GM21619 (cell line): ENCODE measurements around the gene ZNF302.
"Not testable (repeated sequence)": the region's sequence is repeated elsewhere in the genome, so short reads cannot be mapped to it uniquely, and the experiment has no call there.

Source experiments
- ATAC-seq: cut with Tn5 transposase; IDR thresholded peaks from one replicate; pipeline ENCODE4 v1.9.1; 2021; ENCODE audit not compliant: unreplicated experiment

ZNF302 gene

DNA sequence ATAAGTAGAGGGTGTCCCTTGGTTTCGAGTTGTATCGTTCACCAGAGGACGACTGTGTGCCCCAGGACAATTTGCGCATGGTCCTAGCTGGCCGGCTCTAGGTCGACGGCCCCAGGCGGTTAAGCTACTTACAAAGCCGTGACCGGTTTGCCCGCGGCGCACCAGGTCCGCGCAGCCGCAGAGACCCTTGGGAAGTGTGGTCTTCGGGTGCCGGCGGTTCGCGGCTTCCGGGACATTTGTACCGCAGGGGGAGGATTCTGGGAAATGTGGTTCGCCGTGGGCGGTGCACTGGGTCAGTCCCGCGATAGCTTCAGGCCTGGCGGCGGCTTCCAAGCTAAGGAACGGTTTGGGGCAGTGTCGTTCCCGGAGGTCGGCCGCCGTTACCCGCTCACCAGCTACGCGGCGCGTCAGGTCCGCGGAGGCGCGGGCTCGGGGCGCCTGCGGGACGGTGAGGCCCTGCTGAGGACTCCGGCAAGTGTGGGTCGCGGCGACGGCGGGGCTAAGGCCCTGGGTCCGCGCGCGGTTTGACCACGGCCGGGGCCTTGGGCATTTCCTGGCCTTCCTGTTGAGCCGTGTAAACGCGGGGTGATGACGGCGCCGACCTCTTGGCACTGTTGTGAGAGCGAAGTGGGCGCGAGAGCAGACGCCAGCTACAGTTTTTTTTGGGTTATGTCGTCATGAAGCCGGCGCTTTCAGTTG lies at the start of gene ZNF302:
Gene ZNF302, plus strand, starts transcription at position 293 of the 699 bp plus-strand sequence. CDS start 1,127 bp downstream, outside the sequence.
- peak; percentile 90 for ATAC-seq

DNA sequence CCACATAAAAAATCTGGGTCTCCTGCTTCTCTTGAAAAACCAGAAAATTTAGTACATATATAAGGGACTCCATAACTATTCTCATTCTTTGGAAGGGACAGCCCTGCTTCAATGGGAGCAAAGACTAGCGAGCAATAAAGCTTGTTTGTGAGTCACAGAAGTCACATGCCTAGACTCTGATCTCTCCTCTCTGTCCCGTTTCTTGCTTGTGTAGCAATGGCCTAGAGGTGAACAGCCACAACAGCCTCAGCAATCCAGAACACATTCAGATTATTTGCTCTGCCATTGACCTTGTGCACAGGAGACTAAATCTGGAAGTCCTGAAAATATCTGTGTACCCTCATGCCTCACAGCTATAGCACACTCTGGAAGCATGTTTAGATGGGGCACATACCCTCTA lies 43.7 kb upstream of the ZNF302 start:
- no peak for ATAC-seq

DNA sequence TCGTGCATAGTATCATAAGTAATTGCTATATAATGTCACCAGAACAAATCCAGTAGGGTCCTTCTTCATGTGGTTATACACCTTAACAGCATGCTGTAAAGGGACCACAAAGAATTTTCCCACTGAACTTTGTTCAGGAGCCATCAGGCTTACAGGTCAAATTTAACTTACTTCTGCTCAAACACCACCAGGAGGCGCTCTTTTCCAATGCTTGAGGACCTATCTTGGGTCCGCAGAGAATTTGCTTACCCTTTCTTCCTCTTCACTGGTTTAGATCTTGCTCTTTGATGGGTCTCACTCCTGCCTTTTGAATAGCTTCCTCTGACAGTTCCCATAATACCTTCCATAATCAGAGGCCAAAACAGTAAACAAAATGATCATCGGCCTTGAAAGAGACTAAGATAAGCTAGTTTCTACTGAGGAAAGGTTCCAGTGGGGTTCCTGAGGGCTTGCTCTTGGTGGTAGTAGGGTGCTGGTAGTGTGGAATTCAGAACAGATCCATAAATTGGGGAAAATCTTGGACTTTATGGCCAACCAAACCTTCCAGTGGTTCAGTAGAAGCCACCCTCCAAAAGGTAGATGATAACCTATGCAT lies 37.9 kb upstream of the ZNF302 start:
- no peak for ATAC-seq

DNA sequence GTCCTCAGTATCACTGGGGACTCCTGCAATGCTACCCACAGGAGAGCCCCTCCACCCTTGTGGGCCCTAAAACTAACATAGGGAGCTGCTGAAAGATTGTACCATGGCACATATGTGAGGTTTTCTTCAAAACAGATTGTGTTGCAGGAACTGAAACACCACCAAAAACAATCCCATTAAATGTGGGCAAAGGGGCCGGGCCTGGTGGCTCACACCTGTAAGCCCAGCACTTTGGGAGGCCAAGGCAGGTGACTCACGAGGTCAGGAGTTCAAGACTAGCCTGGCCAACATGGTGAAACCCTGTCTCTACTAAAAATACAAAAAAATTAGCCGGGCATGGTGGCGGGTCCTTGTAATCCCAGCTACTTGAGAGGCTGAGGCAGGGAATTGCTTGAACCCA lies 35.2 kb upstream of the ZNF302 start:
- no peak for ATAC-seq

DNA sequence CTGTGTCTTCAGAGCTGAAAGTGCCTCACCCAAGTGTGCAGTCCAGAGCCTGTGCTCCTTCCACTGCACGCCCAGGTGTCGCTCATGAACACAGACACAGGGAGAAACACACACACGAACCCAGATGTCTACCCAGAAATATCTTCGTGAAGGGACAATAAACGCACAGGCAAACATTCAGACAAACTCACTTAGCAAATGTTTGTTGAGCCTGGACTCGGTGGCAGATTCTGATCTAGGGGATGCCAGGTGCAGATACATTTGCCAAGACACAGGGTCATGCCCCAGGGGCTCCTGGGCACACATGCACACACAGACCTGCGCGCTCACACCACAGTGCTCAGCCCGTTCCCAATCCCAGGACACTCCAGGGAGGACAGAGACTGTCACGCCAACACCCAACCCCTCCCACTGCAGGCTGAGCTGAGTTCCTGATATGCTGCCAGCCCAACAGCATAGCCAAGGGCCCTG lies 32.5 kb upstream of the ZNF302 start:
- no peak for ATAC-seq

DNA sequence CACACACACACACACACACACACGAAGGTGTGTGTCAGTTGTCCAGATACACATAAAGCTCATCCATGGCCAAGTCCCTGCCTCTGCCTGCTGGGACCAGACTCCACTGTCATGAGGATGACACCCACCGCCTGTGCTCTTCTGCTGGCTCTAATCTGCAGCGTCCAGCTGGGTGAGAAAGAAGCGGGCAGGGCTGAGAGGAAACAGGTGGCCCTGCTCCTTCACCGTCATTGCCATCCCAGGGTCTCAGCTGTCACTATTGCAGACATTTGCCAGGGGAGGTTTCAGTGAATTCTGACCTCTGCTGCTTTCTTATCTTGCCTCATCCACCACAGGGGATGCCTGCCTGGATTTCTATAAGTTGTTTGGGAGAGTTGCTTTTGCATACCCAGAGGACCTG lies 31.9 kb upstream of the ZNF302 start:
- ATAC-seq = no peak

DNA sequence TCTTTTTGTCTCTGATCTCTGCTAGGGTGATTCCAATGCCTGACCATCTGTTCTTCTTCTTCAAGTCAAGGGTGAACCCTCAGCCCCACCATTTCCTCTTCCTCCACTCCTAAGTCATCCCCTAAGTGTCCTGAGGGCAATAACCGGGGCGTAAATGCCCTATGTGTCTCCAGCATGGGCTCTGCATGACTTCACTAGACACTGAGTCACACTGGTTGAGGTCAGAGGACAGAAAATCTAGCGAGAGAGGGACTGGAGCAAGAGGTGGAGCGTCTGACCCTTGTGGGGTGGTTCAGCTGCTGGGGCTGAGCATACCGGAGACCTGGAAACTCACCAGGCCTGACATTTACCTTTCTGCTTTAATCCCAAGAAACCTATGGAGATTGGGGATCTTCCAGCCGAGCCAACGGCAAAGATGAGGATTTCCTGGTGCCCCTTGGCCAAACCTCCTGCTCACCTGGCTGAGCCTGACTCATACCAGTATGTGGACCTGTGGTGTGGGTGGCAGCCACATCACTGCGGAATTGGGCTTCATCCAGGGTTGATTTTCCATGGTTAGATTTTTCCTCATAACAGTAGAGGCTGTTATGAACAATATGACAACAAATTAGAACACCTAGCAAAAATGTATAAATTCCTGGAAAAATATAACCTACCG lies 27.5 kb upstream of the ZNF302 start:
- ATAC-seq = no peak

DNA sequence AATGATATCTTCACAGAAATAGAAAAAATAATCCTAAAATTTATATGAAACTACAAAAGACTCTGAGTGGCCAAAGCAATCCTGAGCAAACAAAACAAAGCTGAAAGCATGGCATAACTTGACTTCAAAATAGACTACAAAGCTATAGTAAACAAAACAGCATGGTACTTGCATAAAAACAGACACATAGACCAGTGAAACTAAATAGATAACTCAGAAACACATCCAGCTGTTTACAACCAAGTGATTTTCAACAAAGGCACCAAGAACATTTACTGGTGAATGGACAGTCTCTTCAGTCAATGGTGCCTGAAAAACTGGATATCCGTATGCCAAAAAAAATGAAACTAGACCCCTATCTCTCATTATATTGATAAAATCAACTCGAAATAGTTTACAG lies 25.7 kb upstream of the ZNF302 start:
- ATAC-seq = no peak

DNA sequence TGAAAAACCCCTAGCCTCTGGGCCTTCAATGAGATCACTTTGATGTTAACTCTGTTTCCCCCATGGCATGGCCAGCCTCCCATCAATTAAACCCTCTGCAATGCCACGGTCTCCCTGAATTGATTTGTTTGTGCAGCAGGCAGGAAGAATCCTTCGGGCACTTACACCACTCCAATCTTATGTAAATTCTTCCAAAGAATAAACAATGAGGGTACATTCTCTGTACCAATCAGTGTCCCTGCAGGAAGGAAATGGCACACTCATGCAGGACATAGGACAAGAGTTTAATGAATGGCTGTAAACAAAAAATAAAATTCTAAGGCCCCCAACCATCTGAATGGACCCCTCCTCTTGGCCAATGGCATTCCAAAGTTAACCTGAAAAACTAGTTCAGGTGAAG lies 22.7 kb upstream of the ZNF302 start:
- ATAC-seq = no peak

DNA sequence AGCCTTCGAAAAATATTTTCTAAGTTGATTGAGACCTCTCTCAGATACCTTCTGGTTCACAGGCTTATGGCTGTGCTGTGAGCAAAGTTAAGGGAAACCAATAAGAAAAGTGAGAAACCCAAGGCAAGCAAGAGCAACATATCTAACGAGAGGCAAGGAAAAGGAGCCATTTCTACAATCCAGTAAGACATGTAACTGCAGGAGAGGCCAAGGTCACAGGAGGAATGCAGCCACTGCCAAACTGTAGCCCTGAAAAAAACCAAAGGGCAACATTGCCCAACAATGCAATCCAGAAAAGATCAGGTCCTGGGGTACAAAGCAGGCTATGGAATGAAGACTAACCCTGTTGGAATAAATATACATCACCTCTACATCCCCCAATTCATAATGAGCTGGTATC lies 21.8 kb upstream of the ZNF302 start:
- ATAC-seq = no peak

DNA sequence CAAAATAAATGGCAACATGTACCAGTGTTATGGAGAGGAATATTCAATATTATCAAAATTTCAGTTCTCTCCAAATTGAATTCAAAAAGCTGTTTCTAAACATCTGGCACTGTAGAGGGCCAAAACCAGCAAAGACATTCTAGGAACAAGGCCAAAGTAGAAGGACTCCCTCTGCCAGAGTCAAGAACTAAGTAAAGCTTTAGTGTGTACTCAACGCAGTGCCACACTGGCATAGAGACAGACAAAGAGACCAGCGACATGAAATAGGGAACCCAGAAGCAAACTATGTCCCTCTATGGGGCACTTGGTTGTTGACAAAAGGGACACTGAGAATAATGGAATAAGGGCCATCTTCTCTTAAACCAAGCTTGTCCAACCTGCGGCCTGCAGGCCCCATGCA lies 16.1 kb upstream of the ZNF302 start:
- ATAC-seq = no peak

DNA sequence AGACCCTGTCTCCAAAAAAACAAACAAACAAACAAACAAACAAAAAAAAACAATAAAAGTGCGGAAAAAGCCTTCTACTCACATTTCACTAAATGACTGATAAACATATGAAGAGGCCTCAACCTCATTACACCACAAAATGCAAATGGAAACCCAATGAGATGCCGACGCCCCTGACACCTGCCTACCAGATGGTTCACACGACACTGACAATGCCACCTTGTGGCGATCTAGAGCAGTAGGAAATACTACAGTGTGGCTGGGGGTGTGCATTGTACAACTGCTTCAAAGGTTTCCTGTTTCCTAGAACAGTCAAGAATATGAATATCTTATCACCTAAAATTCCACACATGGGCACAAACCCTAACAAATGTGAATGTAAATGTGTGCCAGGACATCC lies 14.6 kb upstream of the ZNF302 start:
- ATAC-seq = no peak

DNA sequence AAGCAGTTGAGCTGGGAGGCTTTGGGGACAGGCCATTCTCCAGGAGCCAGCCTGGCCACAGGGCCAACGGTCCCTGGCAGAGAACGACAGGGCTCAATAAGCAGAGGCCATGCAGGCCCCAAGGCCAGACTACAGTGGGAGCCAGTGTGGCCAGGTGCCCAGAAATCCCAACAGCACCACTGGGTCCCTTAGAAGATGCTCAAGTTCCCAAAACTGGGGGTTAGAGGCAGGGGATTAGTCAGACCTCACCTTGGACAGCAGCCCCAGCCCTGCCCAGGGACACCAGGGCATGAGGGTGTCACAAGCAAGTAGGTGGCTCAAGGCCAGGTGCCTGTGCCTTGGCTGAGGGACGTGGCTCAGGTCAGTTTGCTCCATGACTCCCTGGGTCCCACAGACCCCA lies 13.3 kb upstream of the ZNF302 start:
- ATAC-seq = no peak

DNA sequence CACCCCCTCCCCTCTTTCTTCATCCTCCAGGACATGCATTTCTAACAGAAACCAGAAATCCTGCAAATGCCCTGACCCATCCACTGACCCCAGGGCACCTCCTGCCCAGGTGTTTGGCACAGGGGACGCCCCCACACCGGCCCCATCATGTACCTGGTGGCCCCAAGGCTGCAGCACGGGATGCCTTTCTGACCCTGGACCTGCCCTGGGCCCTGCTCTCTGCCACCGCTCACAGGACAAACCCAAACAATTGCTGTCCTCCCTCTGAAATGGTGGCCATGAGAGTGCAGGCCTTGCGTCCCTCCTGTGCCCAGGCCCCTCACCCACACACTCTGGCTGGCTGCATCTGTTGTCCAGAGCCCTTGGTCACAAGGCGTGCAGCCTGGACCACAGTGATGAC lies 12.6 kb upstream of the ZNF302 start:
- ATAC-seq = no peak

DNA sequence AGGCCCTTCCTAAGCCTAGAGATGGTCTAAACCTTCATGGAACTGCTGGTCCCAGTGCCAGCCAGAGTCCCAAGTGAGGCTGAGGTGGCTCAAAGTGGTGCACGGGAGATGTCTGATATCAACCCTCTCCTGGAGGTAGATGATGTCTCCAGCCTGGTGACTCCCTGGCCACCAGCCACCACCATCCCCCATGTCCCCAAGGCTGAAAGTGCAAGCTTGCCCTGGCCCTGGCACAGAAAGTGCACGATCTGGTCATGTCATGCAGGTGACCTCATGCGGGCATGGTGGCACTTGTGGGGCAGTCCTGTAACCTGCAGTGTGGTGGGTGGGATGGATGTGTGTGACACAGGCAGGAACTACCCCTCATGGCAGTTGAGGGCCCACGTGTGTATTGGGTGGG lies 12.2 kb upstream of the ZNF302 start:
- not testable (repeated sequence) for ATAC-seq

DNA sequence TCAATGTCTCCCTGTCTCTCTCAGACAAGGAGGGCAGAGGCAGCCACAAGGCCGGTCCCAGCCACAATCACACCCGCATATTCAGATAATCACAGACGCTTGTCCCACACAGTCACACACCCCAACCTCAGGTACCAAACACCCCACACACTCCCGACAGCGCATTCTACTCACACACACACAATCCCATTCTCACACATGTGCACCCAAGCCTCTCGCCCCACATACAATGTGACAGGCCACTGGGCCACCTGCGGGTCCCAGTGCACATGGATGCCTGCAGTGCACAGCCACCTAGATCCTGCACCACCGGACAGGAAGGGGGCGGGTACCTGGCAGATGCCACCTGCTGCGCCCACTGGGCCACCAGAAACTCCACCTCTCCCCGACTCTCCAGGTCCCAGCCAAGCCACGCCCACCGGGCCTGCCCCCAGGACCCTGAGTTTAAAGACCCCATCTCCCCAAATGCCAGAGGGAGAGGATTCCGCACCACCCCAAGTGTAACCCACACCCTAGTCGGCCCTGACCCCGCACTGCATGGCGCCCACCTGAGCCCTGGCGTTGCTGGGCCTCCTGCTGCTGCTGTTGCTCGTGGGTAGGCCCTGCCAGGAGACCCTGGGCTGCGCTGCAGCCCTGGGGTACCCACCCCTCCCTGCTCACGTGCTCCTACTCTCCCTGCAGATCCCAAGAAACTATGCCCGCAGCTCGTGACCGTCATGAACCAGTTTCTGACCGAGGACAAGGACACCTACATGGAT lies 11.1 kb upstream of the ZNF302 start:
- ATAC-seq = no peak

DNA sequence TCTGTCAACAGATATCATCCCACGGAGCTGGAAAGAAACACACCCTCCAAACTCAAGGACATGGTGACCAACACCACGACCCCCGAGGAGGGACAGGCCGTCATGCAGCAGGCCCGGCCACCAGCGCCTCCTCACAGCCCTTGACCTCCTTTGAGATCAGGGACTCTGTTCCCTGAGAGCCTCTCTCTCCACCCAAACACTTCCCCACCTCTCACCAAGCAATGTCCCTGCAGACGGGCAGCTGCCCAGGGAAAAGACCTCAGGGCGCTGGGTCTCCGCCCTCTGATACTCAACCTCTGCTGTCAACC lies 10.6 kb upstream of the ZNF302 start:
- ATAC-seq = no peak

DNA sequence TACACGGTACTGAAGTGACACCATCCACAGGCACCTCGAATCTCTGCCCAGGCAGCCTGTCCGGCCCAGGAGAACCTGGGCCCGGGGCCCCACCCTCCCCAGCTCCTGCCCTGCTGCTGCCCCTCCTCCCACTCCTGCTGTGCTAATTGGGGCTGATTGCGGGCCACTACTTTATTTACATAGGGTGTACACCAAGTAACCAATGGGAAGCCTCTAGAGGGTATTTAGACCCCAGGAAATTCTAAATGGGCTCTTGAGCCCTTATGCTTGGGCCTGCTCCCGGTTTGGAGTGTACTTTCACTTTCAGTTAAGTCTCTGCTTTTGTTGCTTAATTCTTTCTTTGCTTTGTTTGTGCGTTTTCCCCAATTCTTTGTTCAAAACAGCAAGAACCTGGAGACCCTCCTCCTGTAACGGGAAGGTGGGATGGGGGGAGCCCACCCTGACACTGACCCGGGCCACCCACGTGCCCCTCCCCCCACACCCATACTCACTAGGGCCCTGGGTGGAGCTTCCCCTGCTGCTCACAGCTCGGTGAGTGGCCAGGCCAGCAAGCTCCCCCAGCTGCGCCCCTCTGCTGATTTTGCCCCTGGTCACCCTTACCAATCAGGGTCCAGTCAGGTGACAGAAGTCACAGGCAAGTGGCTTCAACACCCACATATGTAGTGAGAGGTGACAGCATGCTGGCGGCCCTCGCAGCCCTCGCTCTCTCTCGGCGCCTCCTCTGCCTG lies 10.0 kb upstream of the ZNF302 start:
- no peak for ATAC-seq

DNA sequence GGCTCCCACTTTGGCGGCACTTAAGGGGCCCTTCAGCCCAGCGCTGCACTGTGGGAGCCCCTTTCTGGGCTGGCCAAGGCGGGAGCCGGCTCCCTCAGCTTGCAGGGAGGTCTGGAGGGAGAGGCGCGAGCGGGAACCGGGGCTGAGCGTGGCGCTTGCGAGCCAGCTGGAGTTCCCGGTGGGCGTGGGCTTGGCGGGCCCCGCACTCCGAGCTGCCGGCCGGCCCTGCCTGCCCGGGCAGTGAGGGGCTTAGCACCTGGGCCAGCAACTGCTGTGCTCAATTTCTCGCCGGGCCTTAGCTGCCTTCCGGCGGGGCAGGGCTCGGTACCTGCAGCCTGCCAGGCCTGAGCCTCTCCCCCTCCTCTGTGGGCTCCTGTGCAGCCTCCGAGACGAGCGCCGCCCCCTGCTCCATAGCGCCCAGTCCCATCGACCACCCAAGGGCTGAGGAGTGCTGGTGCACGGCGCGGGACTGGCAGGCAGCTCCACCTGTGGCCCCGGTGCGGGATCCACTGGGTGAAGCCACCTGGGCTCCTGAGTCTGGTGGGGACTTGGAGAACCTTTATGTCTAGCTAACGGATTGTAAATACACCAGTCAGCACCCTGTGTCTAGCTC lies 9.3 kb upstream of the ZNF302 start:
- not testable (repeated sequence) for ATAC-seq

DNA sequence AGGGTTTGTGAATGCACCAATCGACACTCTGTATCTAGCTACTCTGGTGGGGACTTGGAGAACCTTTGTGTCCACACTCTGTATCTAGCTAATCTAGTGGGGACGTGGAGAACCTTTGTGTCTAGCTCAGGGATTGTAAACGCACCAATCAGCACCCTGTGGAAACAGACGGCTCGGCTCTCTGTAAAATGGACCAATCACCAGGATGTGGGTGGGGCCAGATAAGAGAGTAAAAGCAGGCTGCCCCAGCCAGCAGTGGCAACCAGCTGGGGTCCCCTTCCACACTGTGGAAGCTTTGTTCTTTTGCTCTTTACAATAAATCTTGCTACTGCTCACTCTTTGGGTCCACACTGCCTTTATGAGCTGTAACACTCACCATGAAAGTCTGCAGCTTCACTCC lies 8.8 kb upstream of the ZNF302 start:
- ATAC-seq = not testable (repeated sequence)

DNA sequence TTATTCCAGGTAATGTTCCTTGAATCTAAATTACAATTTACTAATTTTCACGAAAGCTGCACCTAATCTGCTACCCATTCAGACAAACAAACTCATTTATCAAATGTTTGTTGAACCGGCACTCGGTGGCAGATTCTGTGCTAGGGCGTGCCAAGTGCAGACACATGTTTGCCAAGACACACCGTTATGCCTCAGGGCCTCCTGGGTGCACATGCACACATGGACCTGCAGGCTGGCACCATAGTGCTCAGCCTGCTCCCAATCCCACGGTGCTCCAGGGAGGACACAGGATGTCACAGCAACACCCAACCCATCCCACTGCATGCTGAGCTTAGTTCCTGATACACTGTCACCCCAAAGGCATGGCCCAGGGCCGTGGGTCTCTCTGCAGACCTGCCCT lies 8.2 kb upstream of the ZNF302 start:
- no peak for ATAC-seq
